WTC11 (cell line): ENCODE results near the gene MXRA7. TPM values are rescaled to one million over a fixed set of nuclear protein-coding genes. Genes with fewer than 3 reads are reported as not detected.
A peak's percentile ranks its signal among the peaks of the same experiment; 100 is the strongest.

Experiments
- ATAC-seq: fragments of 200-7000 bp; cut with Tn5 transposase; 2 replicates; pipeline ENCODE4 v1.10.0; 2021; ENCODE audit warnings: mild to moderate bottlenecking, moderate library complexity
- CTCF ChIA-PET: fragments of 300-600 bp; sonication (Branson Sonifier 250); formaldehyde crosslinking; loops from one replicate; lab custom pipeline; 2021; ENCODE audit warnings: antibody characterized with exemption; lab: Charles Lee
- POLR2A ChIA-PET: fragments of 350-600 bp; sonication (Branson Sonifier 250); formaldehyde crosslinking; loops from one replicate; lab custom pipeline; 2021; ENCODE audit warnings: antibody characterized with exemption; lab: Charles Lee
- DNase-seq: peaks from one replicate; pipeline ENCODE4 v3.0.0; 2021; ENCODE audit warnings: low spot score
- H3K27ac Mint-ChIP-seq: 2 replicates; pipeline ENCODE4 v1.8.0; 2021; ENCODE audit warnings: mixed read lengths
- H3K27me3 Mint-ChIP-seq: 2 replicates; pipeline ENCODE4 v1.8.0; 2021; ENCODE audit warnings: low read depth, mild to moderate bottlenecking, moderate library complexity, mixed read lengths
- H3K36me3 Mint-ChIP-seq: 2 replicates; pipeline ENCODE4 v1.8.0; 2021; ENCODE audit warnings: mixed read lengths
- H3K4me1 Mint-ChIP-seq: 2 replicates; pipeline ENCODE4 v1.8.0; 2022; ENCODE audit warnings: mixed read lengths
- H3K4me3 Mint-ChIP-seq: 2 replicates; pipeline ENCODE4 v1.8.0; 2021; ENCODE audit warnings: mild to moderate bottlenecking, moderate library complexity, mixed read lengths
- H3K9me3 Mint-ChIP-seq: 2 replicates; pipeline ENCODE4 v1.8.0; 2021; ENCODE audit warnings: mixed read lengths
- ATF1 ChIP-seq: sonication (generic); formaldehyde crosslinking; IDR thresholded peaks from 2 replicates; pipeline ENCODE4 v1.8.1; 2023; ENCODE audit warnings: mild to moderate bottlenecking, moderate library complexity, missing genetic modification reagents
- CDX4 ChIP-seq: fragments of 250-450 bp; sonication (Bioruptor Pico); IDR thresholded peaks from 2 replicates; pipeline ENCODE4 v1.9.0; 2021; ENCODE audit warnings: moderate library complexity, mild to moderate bottlenecking, inconsistent platforms, borderline replicate concordance
- CREM ChIP-seq: sonication (generic); formaldehyde crosslinking; IDR thresholded peaks from 2 replicates; pipeline ENCODE4 v1.8.1; 2022; ENCODE audit warnings: mild to moderate bottlenecking, missing genetic modification reagents, moderate library complexity
- E2F4 ChIP-seq: sonication (generic); formaldehyde crosslinking; IDR thresholded peaks from 2 replicates; pipeline ENCODE4 v1.8.1; 2022; ENCODE audit warnings: low read depth, mild to moderate bottlenecking, moderate library complexity, missing genetic modification reagents, borderline replicate concordance
- ELF4 ChIP-seq: sonication (generic); formaldehyde crosslinking; IDR thresholded peaks from 2 replicates; pipeline ENCODE4 v1.8.1; 2022; ENCODE audit warnings: low read depth, mild to moderate bottlenecking, moderate library complexity, missing genetic modification reagents
- ETV6 ChIP-seq: sonication (generic); formaldehyde crosslinking; IDR thresholded peaks from 2 replicates; pipeline ENCODE4 v1.8.1; 2022; ENCODE audit warnings: mild to moderate bottlenecking, missing genetic modification reagents
- HMGA2 ChIP-seq: fragments of 250-450 bp; sonication (Bioruptor Pico); IDR thresholded peaks from 2 replicates; pipeline ENCODE4 v1.4.0; 2021; ENCODE audit warnings: mild to moderate bottlenecking, moderate library complexity
- IRF2 ChIP-seq: sonication (generic); formaldehyde crosslinking; IDR thresholded peaks from 2 replicates; pipeline ENCODE4 v1.8.0; 2022; ENCODE audit warnings: low read depth, missing genetic modification reagents, borderline replicate concordance
- NFE2L1 ChIP-seq: sonication (generic); formaldehyde crosslinking; IDR thresholded peaks from 2 replicates; pipeline ENCODE4 v1.8.1; 2023; ENCODE audit warnings: missing genetic modification reagents
- NR1H2 ChIP-seq: sonication (generic); formaldehyde crosslinking; IDR thresholded peaks from 2 replicates; pipeline ENCODE4 v1.9.0; 2021; ENCODE audit warnings: mild to moderate bottlenecking, moderate library complexity, missing genetic modification reagents
- NR2C2 ChIP-seq: sonication (generic); formaldehyde crosslinking; IDR thresholded peaks from 2 replicates; pipeline ENCODE4 v1.8.0; 2022; ENCODE audit warnings: mild to moderate bottlenecking, missing genetic modification reagents
- NR3C1 ChIP-seq: sonication (generic); formaldehyde crosslinking; conservative IDR thresholded peaks from 2 replicates; pipeline ENCODE4 v1.8.1; 2023; ENCODE audit warnings: low read depth, mild to moderate bottlenecking, missing genetic modification reagents
- OVOL2 ChIP-seq: fragments of 250-450 bp; sonication (Bioruptor Pico); IDR thresholded peaks from 2 replicates; pipeline ENCODE4 v1.9.0; 2021; ENCODE audit warnings: mild to moderate bottlenecking, borderline replicate concordance
- SMAD3 ChIP-seq: sonication (generic); formaldehyde crosslinking; IDR thresholded peaks from 2 replicates; pipeline ENCODE4 v1.8.0; 2022; ENCODE audit warnings: missing genetic modification reagents, mild to moderate bottlenecking, borderline replicate concordance
- STAT6 ChIP-seq: sonication (generic); formaldehyde crosslinking; conservative IDR thresholded peaks from 2 replicates; pipeline ENCODE4 v1.8.1; 2023; ENCODE audit warnings: mild to moderate bottlenecking, low read depth, missing genetic modification reagents, moderate library complexity
- USF1 ChIP-seq: sonication (generic); formaldehyde crosslinking; IDR thresholded peaks from 2 replicates; pipeline ENCODE4 v1.8.0; 2022; ENCODE audit warnings: mild to moderate bottlenecking, missing genetic modification reagents
- ZBTB43 ChIP-seq: sonication (generic); formaldehyde crosslinking; IDR thresholded peaks from 2 replicates; pipeline ENCODE4 v1.8.1; 2023; ENCODE audit warnings: mild to moderate bottlenecking, missing genetic modification reagents
- ZNF138 ChIP-seq: sonication (generic); formaldehyde crosslinking; conservative IDR thresholded peaks from 2 replicates; pipeline ENCODE4 v1.8.1; 2022; ENCODE audit warnings: mild to moderate bottlenecking, moderate library complexity, missing genetic modification reagents
- ZNF219 ChIP-seq: sonication (generic); formaldehyde crosslinking; IDR thresholded peaks from 2 replicates; pipeline ENCODE4 v1.8.0; 2023; ENCODE audit warnings: missing genetic modification reagents, mild to moderate bottlenecking, borderline replicate concordance
- ZNF423 ChIP-seq: fragments of 250-450 bp; sonication (Bioruptor Pico); IDR thresholded peaks from 2 replicates; pipeline ENCODE4 v2.1.2; 2022; ENCODE audit warnings: mild to moderate bottlenecking, moderate library complexity
- ZSCAN18 ChIP-seq: fragments of 250-450 bp; sonication (Bioruptor Pico); IDR thresholded peaks from 2 replicates; pipeline ENCODE4 v2.1.2; 2022; ENCODE audit warnings: mild to moderate bottlenecking, moderate library complexity
- total RNA-seq: library from RNA; stranded (reverse); gene quantifications from 3 replicates; pipeline ENCODE4 v1.2.3, GENCODE V29; 2021
- TF ChIP-seq, protein P1 (sequence below): fragments of 250-450 bp; sonication (Bioruptor Pico); IDR thresholded peaks from 2 replicates; pipeline ENCODE4 v1.8.0; 2021; ENCODE audit warnings: mild to moderate bottlenecking
- TF ChIP-seq, protein P2 (sequence below): sonication (generic); formaldehyde crosslinking; IDR thresholded peaks from 2 replicates; pipeline ENCODE4 v1.8.0; 2023; ENCODE audit warnings: missing genetic modification reagents

The MXRA7 gene
- total RNA-seq, 1 experiment from 2014 or later, result 46.5 TPM

- DNase-seq (no peak), ATAC-seq (no peak)
- H3K36me3 Mint-ChIP-seq, result peaks cover 44% of the 10 kb centered on the region
- peak overlapping the region; percentile 89 for H3K4me3 Mint-ChIP-seq
- H3K27me3 Mint-ChIP-seq, result no peaks in the 10 kb centered on the region
- peak overlapping the region; percentile 96 for H3K27ac Mint-ChIP-seq
- peaks cover 34% of the 10 kb centered on the region for H3K4me1 Mint-ChIP-seq
- CTCF ChIA-PET, result interaction anchor here (1.1 to 1.5 kb wide), 2 partner anchors 11 to 30 kb away, joined by 3 to 4 read pairs; no protein-coding TSS in a partner anchor
- POLR2A ChIA-PET, result interaction anchor here (3.1 kb wide), 1 partner anchor 11 kb away, joined by 28 read pairs; the partner anchor contains the start of genes JMJD6 and METTL23
- no peak for TF ChIP-seq USF1
- TF ChIP-seq ETV6, result no peak
- TF ChIP-seq NFE2L1 (CRISPR knock-in tag), result no peak
- TF ChIP-seq CREM (CRISPR knock-in tag), result no peak
- TF ChIP-seq IRF2 (CRISPR knock-in tag), result no peak
- no peak for TF ChIP-seq CDX4 (CRISPR knock-in tag)
- no peak for TF ChIP-seq NR2C2 (CRISPR knock-in tag)
- TF ChIP-seq, protein P1, sequence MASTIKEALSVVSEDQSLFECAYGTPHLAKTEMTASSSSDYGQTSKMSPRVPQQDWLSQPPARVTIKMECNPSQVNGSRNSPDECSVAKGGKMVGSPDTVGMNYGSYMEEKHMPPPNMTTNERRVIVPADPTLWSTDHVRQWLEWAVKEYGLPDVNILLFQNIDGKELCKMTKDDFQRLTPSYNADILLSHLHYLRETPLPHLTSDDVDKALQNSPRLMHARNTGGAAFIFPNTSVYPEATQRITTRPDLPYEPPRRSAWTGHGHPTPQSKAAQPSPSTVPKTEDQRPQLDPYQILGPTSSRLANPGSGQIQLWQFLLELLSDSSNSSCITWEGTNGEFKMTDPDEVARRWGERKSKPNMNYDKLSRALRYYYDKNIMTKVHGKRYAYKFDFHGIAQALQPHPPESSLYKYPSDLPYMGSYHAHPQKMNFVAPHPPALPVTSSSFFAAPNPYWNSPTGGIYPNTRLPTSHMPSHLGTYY (CRISPR knock-in tag), result no peak
- no peak for TF ChIP-seq STAT6 (CRISPR knock-in tag)
- TF ChIP-seq, protein P2, sequence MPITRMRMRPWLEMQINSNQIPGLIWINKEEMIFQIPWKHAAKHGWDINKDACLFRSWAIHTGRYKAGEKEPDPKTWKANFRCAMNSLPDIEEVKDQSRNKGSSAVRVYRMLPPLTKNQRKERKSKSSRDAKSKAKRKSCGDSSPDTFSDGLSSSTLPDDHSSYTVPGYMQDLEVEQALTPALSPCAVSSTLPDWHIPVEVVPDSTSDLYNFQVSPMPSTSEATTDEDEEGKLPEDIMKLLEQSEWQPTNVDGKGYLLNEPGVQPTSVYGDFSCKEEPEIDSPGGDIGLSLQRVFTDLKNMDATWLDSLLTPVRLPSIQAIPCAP (CRISPR knock-in tag), result no peak
- no peak for TF ChIP-seq NR1H2 (CRISPR knock-in tag)
- TF ChIP-seq E2F4 (CRISPR knock-in tag), result no peak
- TF ChIP-seq ELF4 (CRISPR knock-in tag), result no peak
- no peaks in the 10 kb centered on the region for H3K9me3 Mint-ChIP-seq
Observed at GRCh38 chr17:76738468-76738850, 27.7 kb upstream of the MXRA7 start.

GRCh38 chr17:76737676-76738467, 27.1 kb upstream of the MXRA7 start, which contains the start of gene MFSD11:
MFSD11 (plus strand) TSS chr17:76738119; CDS start chr17:76738353, 234 bp downstream.
- Mint-ChIP-seq H3K27ac (peak within 1 kb of the TSS; percentile 99), H3K4me3 (peak within 1 kb of the TSS; percentile 89)
- CTCF ChIA-PET, result interaction anchor here (0.6 to 1.5 kb wide), 3 partner anchors 10 to 156 kb away, joined by 3 to 4 read pairs (median 4); no protein-coding TSS in a partner anchor
- TF ChIP-seq OVOL2 (CRISPR knock-in tag) (no peak), ZNF219 (CRISPR knock-in tag) (no peak), ZNF138 (CRISPR knock-in tag) (no peak), HMGA2 (CRISPR knock-in tag) (no peak), ATF1 (CRISPR knock-in tag) (no peak), SMAD3 (CRISPR knock-in tag) (no peak), ZBTB43 (CRISPR knock-in tag) (no peak), ZNF423 (CRISPR knock-in tag) (no peak), NFE2L1 (CRISPR knock-in tag) (peak; percentile 12; the same call in 1 of the 2 replicates), NR3C1 (no peak), ZSCAN18 (CRISPR knock-in tag) (no peak)

More at GRCh38 chr17:76737676-76738467, 27.1 kb upstream of the MXRA7 start, which contains the start of gene MFSD11:
- ATAC-seq (peak; percentile 66), DNase-seq (peak; percentile 93)
- Mint-ChIP-seq H3K36me3 (peaks cover 49% of the 10 kb centered on the region), H3K4me1 (peaks cover 40% of the 10 kb centered on the region), H3K27me3 (no peaks in the 10 kb centered on the region), H3K9me3 (no peaks in the 10 kb centered on the region)
- POLR2A ChIA-PET, result interaction anchor here (0.5 to 3.1 kb wide), 3 partner anchors 10 to 687 kb away, joined by 3 to 28 read pairs (median 4); partner anchors contain the start of genes JMJD6 and METTL23
